EH (cell line): ENCODE data around the gene ADAMTS2.

Source experiments
- DNase-seq: peaks from one replicate; pipeline ENCODE4 v3.0.0-alpha.2; 2015; ENCODE audit warnings: low read depth

ADAMTS2 gene

DNA sequence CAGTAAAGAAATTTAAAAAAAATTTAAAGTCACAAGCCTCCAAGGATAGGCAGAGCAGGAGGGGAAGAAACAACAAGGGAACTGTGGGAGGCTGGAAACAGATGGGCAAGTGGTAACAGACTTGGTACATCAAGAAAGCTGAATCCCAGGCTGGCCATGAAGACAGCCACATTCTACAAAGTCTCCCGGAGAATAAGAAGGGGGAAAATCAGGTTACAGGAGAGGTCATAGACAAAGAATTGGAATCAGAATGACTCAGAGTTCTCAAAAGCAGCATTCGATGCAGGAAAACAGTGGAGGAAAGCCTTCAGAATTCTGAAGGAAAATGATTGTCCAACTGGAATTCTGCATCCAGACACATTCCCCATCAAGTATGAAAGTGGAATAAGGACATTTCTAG lies 129.7 kb downstream of the ADAMTS2 start:
- peak; percentile 47 for DNase-seq

DNA sequence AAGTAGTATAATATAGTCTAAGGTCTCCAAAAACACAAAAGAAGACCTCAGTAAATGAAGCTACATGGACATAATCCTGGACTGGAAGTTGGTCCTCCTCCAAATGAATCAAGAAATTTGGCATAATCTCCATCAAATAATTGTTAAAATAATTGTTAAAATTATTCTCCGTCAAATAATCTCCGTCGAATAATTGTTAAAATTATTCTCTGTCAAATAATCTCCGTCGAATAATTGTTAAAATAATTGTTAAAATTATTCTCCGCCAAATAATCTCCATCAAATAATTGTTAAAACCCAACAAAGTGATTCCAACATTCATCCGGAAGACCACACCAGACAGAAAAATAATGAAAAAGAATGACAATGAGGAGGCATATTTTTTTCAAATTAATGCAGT lies 130.6 kb downstream of the ADAMTS2 start:
- no peak for DNase-seq

DNA sequence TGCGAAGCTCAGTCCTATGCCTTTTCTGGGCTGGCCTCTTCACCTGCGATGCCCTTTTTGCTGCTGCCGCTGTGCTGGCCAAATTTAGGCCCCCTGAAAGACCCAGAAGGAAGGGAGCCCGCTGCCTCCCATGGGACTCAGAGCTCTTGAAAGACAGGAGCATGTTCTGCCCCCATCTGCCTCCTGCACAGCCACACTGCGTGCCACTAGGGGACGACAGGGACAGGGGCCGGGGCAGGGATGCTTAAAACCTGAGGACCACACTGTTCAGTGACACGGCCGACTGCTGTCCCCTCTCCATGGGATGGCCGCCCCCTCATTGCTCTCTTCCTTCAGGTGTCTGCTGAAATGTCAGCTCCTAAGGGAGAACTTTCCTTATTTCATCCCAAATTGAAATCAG lies 132.4 kb downstream of the ADAMTS2 start:
- peak; percentile 49 for DNase-seq

- DNase-seq = no peak
Observed at GRCh38 chr5:179211631-179212030, 133.6 kb downstream of the ADAMTS2 start.

- DNase-seq = peak; percentile 61
Observed at GRCh38 chr5:179211068-179211467, 134.2 kb downstream of the ADAMTS2 start.

GRCh38 chr5:179210478-179210877 lies 134.8 kb downstream of the ADAMTS2 start:
- DNase-seq = no peak

GRCh38 chr5:179209359-179210150 lies 135.7 kb downstream of the ADAMTS2 start:
- peak; percentile 89 for DNase-seq

GRCh38 chr5:179208706-179209358 lies 136.4 kb downstream of the ADAMTS2 start:
- no peak for DNase-seq

GRCh38 chr5:179207920-179208705 lies 137.1 kb downstream of the ADAMTS2 start:
- no peak for DNase-seq

DNA sequence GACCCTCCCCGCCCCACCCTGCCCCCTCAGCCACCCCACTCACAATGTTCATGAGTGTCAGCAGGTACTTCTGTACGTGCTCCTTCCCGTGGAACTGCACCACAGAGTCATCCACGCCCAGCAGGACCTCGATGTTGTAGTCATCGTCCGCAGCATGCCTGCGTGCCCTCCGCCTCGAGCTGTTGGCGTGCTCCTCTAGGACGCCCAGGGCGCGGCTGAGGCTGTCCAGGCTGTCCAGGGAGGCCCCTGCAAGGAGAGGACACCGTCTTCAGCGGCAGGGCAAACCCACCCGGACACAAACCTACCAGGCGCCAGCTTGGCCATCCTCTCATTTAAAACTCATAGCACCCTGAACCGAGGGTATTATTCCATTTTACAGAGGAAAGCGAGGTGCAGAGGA lies 137.8 kb downstream of the ADAMTS2 start:
- no peak for DNase-seq

GRCh38 chr5:179206366-179206765 lies 138.9 kb downstream of the ADAMTS2 start:
- DNase-seq = no peak

DNA sequence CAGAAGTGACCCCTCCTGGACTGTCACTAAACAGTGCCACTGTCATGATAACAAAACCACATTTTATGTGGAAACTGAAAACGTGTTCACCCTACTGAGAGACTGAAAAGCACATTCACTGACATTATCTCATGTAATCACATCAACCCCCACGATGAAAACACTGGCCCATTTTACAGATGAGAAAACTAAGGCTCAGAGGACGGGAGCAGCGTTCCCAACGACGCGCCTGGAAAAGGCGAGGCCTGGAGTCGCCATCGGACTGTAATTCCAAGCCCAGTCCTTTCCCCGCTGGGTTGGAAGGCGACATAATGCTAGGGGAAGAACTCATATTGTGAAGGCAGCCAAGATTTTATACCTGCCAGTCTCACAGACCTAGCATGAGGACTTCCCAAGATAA lies 140.0 kb downstream of the ADAMTS2 start:
- DNase-seq = no peak

- no peak for DNase-seq
Observed at GRCh38 chr5:179204572-179204971, 140.7 kb downstream of the ADAMTS2 start.

DNA sequence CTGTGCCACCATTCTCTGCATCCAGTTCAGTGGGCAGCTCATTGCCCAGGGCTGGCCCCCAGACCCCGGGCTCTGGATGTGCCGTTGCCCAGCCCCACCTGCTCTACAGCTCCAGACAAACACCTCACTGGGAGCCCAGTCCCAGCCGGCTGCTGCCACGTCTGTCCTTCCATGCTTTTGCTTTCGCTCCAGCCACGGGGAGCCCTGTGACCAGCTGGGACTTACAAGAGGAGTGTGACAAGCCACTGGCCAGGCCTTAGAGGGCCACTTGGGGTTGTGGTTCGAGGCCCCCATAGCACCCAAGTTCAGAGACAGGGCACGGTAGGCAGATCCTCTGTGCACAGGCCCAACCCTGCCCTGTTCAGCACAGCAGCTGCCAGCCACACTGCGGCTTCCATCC lies 142.0 kb downstream of the ADAMTS2 start:
- DNase-seq = no peak

GRCh38 chr5:179201986-179202385 lies 143.3 kb downstream of the ADAMTS2 start:
- no peak for DNase-seq

DNA sequence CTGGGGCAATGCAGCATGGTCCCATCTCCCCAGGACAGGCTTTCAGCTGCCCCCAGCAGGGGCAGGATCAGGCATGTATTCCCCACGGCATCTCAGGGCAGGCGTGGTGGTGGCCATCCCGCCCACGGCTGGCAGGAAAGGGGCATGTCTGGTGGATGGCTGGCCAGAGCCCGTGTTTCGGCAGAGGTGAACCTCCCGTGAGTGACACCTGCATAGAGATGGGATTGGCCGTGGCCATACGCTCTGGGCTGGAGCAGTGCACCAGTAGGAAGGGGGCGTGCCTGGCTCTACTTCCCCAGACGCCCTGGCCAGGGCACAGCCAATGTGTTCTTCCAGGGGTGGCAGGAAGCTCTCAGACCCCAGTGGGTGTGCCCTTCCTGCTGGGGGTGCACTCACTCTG lies 146.0 kb downstream of the ADAMTS2 start:
- DNase-seq = no peak

- no peak for DNase-seq
Observed at GRCh38 chr5:179198825-179199224, 146.4 kb downstream of the ADAMTS2 start.

- no peak for DNase-seq
Observed at GRCh38 chr5:179196405-179197079, 148.7 kb downstream of the ADAMTS2 start.

- DNase-seq = no peak
Observed at GRCh38 chr5:179195561-179196404, 149.5 kb downstream of the ADAMTS2 start.

DNA sequence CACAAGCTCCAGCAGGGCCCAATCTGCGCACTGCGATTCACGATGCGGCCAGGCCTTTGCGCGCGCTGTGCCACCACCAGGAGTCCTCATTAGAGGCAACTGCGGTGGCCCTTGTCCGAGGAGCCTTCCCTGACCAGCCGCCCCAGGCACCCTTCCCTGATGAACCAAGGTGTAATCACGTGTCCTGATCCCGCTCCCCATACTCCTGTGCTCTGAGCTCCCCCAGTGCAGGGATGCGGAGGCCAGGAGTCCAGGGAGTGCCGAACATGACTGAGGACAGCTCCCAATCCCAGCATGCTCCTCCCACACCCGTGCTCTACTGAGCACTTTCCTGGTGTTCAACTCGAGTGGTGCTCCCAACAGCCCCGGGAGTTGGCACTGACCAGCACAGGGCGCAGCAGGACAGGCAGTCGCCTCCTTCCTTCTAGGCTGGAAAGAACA lies 150.3 kb downstream of the ADAMTS2 start:
- no peak for DNase-seq

- DNase-seq = no peak
Observed at GRCh38 chr5:179194201-179194910, 150.9 kb downstream of the ADAMTS2 start.
